ENCODE measurements around the gene GPR150. TPM values are rescaled to one million over a fixed set of nuclear protein-coding genes. Genes with fewer than 3 reads are reported as not detected.

The GPR150 gene
- total and polyA plus RNA-seq, 10 of the 15 experiments (the other 5 are each of a cell fraction or from before 2014, with no cell fraction given): 0.08 to 1.1 (median 0.37) TPM; not detected in 1

GRCh38 chr5:95620870-95621838 lies 1.3 kb downstream of the GPR150 start (continued):
- TF ChIP-seq, protein P1, sequence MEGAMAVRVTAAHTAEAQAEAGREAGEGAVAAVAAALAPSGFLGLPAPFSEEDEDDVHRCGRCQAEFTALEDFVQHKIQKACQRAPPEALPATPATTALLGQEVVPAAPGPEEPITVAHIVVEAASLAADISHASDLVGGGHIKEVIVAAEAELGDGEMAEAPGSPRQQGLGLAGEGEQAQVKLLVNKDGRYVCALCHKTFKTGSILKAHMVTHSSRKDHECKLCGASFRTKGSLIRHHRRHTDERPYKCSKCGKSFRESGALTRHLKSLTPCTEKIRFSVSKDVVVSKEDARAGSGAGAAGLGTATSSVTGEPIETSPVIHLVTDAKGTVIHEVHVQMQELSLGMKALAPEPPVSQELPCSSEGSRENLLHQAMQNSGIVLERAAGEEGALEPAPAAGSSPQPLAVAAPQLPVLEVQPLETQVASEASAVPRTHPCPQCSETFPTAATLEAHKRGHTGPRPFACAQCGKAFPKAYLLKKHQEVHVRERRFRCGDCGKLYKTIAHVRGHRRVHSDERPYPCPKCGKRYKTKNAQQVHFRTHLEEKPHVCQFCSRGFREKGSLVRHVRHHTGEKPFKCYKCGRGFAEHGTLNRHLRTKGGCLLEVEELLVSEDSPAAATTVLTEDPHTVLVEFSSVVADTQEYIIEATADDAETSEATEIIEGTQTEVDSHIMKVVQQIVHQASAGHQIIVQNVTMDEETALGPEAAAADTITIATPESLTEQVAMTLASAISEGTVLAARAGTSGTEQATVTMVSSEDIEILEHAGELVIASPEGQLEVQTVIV (IDR thresholded peaks at IDR 0.05; ENCODE audit: borderline replicate concordance, partially characterized antibody): no peak
- no peak for TF ChIP-seq ZSCAN29 (IDR thresholded peaks at IDR 0.05)
- TF ChIP-seq DPF2 (IDR thresholded peaks at IDR 0.05): peak; percentile 41; the same call in 1 of the 2 replicates
- no peak for TF ChIP-seq ATF2 (IDR thresholded peaks at IDR 0.05; ENCODE audit: low read length)
- TF ChIP-seq, protein P2, sequence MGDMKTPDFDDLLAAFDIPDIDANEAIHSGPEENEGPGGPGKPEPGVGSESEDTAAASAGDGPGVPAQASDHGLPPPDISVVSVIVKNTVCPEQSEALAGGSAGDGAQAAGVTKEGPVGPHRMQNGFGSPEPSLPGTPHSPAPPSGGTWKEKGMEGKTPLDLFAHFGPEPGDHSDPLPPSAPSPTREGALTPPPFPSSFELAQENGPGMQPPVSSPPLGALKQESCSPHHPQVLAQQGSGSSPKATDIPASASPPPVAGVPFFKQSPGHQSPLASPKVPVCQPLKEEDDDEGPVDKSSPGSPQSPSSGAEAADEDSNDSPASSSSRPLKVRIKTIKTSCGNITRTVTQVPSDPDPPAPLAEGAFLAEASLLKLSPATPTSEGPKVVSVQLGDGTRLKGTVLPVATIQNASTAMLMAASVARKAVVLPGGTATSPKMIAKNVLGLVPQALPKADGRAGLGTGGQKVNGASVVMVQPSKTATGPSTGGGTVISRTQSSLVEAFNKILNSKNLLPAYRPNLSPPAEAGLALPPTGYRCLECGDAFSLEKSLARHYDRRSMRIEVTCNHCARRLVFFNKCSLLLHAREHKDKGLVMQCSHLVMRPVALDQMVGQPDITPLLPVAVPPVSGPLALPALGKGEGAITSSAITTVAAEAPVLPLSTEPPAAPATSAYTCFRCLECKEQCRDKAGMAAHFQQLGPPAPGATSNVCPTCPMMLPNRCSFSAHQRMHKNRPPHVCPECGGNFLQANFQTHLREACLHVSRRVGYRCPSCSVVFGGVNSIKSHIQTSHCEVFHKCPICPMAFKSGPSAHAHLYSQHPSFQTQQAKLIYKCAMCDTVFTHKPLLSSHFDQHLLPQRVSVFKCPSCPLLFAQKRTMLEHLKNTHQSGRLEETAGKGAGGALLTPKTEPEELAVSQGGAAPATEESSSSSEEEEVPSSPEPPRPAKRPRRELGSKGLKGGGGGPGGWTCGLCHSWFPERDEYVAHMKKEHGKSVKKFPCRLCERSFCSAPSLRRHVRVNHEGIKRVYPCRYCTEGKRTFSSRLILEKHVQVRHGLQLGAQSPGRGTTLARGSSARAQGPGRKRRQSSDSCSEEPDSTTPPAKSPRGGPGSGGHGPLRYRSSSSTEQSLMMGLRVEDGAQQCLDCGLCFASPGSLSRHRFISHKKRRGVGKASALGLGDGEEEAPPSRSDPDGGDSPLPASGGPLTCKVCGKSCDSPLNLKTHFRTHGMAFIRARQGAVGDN (IDR thresholded peaks at IDR 0.05): 0 out of 2 replicates have a peak, but pooled peaks have one; percentile 10
- no peak for TF ChIP-seq POLR2AphosphoS2 (IDR thresholded peaks at IDR 0.05; ENCODE audit: low read depth, low read length)
- TF ChIP-seq SUPT20H (IDR thresholded peaks at IDR 0.05; ENCODE audit: borderline replicate concordance, control insufficient read depth, low read depth, low read length): no peak
- no peak for TF ChIP-seq RBBP5 (conservative IDR thresholded peaks at IDR 0.05)
- no peak for TF ChIP-seq SREBF1 (IDR thresholded peaks at IDR 0.05; ENCODE audit: low read length)
- TF ChIP-seq EP300 (IDR thresholded peaks at IDR 0.05; ENCODE audit: borderline replicate concordance in 1 of 2, control insufficient read depth in 1 of 2, low read depth in 2 of 2, low read length in 2 of 2): no peak
- no peak for TF ChIP-seq YBX1 (IDR thresholded peaks at IDR 0.05)
- no peak for TF ChIP-seq ZBED1 (IDR thresholded peaks at IDR 0.05; ENCODE audit: borderline replicate concordance)
- no peak for TF ChIP-seq RCOR1 (conservative IDR thresholded peaks at IDR 0.05; ENCODE audit: low read depth, low read length)
- TF ChIP-seq RUNX3 (IDR thresholded peaks at IDR 0.05; ENCODE audit: low read length): no peak

Data from GM12878 (cell line).